HepG2 (cell line): ENCODE measurements around the gene GPR65. TPM values are rescaled to one million over a fixed set of nuclear protein-coding genes. Genes with fewer than 3 reads are reported as not detected.

Experiments
- ATF4 ChIP-seq, 2 experiments: fragments of 450-650 bp in 1 of 2; sonication (generic) in 1 of 2; formaldehyde crosslinking; IDR thresholded peaks; 2 replicates each; pipeline versions ENCODE4 v1.5.0 to v1.8.0; 2020 to 2022; ENCODE audit warnings: mild to moderate bottlenecking in 1 of 2, missing genetic modification reagents in 1 of 2
- CEBPB ChIP-seq: IDR thresholded peaks from 2 replicates; pipeline ENCODE4 v1.6.1; 2011; ENCODE audit warnings: low read depth, low read length, improper control_type of control experiment, borderline replicate concordance
- DBP ChIP-seq: sonication (generic); formaldehyde crosslinking; IDR thresholded peaks from 2 replicates; pipeline ENCODE4 v1.4.0; 2020; ENCODE audit warnings: missing genetic modification reagents; ENCODE audit errors: not compliant biosample characterization
- ETV5 ChIP-seq: IDR thresholded peaks from 2 replicates; pipeline ENCODE4 v1.6.1; 2018; ENCODE audit warnings: missing biosample characterization, missing genetic modification reagents, inconsistent platforms, borderline replicate concordance
- JUNB ChIP-seq: sonication (generic); formaldehyde crosslinking; IDR thresholded peaks from 2 replicates; pipeline ENCODE4 v1.8.0; 2022; ENCODE audit warnings: missing genetic modification reagents, mild to moderate bottlenecking, borderline replicate concordance
- MIXL1 ChIP-seq: IDR thresholded peaks from 2 replicates; pipeline ENCODE4 v1.6.1; 2016
- PBX2 ChIP-seq: IDR thresholded peaks from 2 replicates; pipeline ENCODE4 v1.6.1; 2016; ENCODE audit warnings: control low read depth
- POLR2AphosphoS5 ChIP-seq: IDR thresholded peaks from 2 replicates; pipeline ENCODE4 v1.6.1; 2012; ENCODE audit warnings: low read depth, low read length
- SAP130 ChIP-seq: IDR thresholded peaks from 2 replicates; pipeline ENCODE4 v1.6.1; 2016; ENCODE audit warnings: low read depth
- SNAPC2 ChIP-seq: sonication (generic); formaldehyde crosslinking; IDR thresholded peaks from 2 replicates; pipeline ENCODE4 v1.8.1; 2022; ENCODE audit warnings: mild to moderate bottlenecking, missing genetic modification reagents
- TCF7 ChIP-seq: sonication (generic); IDR thresholded peaks from 2 replicates; pipeline ENCODE4 v1.6.1; 2016; ENCODE audit warnings: antibody characterized with exemption, low read depth
- ZBTB38 ChIP-seq: sonication (generic); formaldehyde crosslinking; IDR thresholded peaks from 2 replicates; pipeline ENCODE4 v1.5.1; 2020; ENCODE audit warnings: mild to moderate bottlenecking, missing genetic modification reagents
- ZNF160 ChIP-seq: sonication (generic); formaldehyde crosslinking; IDR thresholded peaks from 2 replicates; pipeline ENCODE4 v1.8.0; 2022; ENCODE audit warnings: mild to moderate bottlenecking, inconsistent platforms, missing genetic modification reagents
- ZNF337 ChIP-seq: sonication (generic); formaldehyde crosslinking; IDR thresholded peaks from 2 replicates; pipeline ENCODE4 v1.5.1; 2020; ENCODE audit warnings: missing genetic modification reagents, low read depth, mild to moderate bottlenecking, borderline replicate concordance
- ZNF441 ChIP-seq: sonication (generic); formaldehyde crosslinking; IDR thresholded peaks from 2 replicates; pipeline ENCODE4 v1.7.0; 2021; ENCODE audit warnings: missing genetic modification reagents, borderline replicate concordance
- ZNF510 ChIP-seq: sonication (generic); formaldehyde crosslinking; IDR thresholded peaks from 2 replicates; pipeline ENCODE4 v1.4.0; 2020; ENCODE audit warnings: low read depth, mild to moderate bottlenecking, missing genetic modification reagents
- ZNF574 ChIP-seq: sonication (generic); formaldehyde crosslinking; IDR thresholded peaks from 2 replicates; pipeline ENCODE4 v1.4.0; 2020; ENCODE audit warnings: missing genetic modification reagents
- ZNF747 ChIP-seq: sonication (generic); formaldehyde crosslinking; IDR thresholded peaks from 2 replicates; pipeline ENCODE4 v1.8.1; 2023; ENCODE audit warnings: missing genetic modification reagents, mild to moderate bottlenecking, borderline replicate concordance
- ZSCAN22 ChIP-seq: sonication (generic); formaldehyde crosslinking; IDR thresholded peaks from 2 replicates; pipeline ENCODE4 v1.4.0; 2020; ENCODE audit warnings: mild to moderate bottlenecking, missing genetic modification reagents
- polyA plus RNA-seq, 8 experiments: library from polyadenylated mRNA; depleted of rRNA in 3 of 8; stranded (reverse) in 7 of 8; unstranded in 1 of 8; fragments of >200 nt; fragmentation: Illumina TruSeq in 4 of 8; extraction: Trizol in 4 of 8; gene quantifications; 2 replicates each; pipeline versions ENCODE4 v1.2.1 to v1.2.3, GENCODE V29; 2011 to 2016; ENCODE audit warnings: low read depth in 4 of 8, missing spikeins in 1 of 8, mixed read lengths in 1 of 8; ENCODE audit not compliant: insufficient read depth in 1 of 8
- total RNA-seq, 5 experiments: library from RNA; depleted of rRNA; stranded (reverse); fragments of >200 nt; fragmentation: Illumina TruSeq; extraction: Trizol; gene quantifications; 2 replicates each; pipeline ENCODE4 v1.2.3, GENCODE V29; 2016; ENCODE audit warnings: low read depth in 1 of 5
- TF ChIP-seq, protein P1 (sequence below): sonication (generic); formaldehyde crosslinking; IDR thresholded peaks from 2 replicates; pipeline ENCODE4 v1.8.0; 2022; ENCODE audit warnings: missing genetic modification reagents, mild to moderate bottlenecking, borderline replicate concordance
- TF ChIP-seq, protein P2 (sequence below): sonication (generic); formaldehyde crosslinking; IDR thresholded peaks from 2 replicates; pipeline ENCODE4 v1.5.0; 2020; ENCODE audit warnings: missing genetic modification reagents

Gene GPR65
- total and polyA plus RNA-seq, 2 of the 13 experiments (the other 11 are each of a cell fraction or from before 2014, with no cell fraction given) = not detected

DNA sequence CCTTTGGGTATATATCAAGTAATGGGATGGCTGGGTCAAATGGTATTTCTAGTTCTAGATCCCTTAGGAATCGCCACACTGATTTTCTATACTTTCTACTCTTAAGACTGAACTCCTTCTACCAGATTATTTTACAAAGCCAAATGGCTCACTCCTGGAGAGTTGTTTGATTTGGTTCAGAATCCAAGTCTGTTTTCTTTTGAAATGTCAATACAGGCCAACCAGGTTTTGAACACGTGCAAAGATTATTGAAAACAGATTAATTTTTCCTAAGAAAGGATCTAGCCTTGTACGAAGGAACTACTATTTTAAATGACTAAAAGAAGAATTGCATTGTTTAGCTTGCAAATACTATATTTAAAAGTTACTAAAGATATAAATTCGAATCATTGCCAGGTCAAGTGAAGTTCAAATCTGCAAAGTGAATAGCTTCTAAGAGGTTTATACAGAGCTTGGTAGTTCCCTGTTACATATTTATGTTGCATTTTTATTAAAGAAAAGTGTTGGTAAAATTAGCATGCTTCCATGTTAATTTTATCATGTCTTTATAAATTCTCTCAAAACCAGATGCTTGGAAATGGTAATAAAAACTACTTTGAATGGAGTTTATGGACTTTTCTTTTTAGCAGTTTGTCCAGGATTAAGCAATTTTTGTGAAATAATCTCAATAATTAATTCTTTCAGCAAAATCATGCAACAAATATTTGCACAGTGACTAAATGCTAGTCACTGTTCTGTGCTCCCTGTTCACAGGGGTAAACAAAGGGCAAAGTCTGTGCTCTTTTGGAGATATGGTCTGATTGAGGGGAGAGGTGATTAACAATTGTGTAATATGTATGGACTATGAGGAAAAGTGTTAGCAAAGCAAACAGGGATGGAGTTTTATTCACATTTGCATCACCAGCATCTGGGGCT is 38.9 kb downstream of the GPR65 start (continued):
- TF ChIP-seq TCF7 (peak; percentile 83), SNAPC2 (CRISPR knock-in tag) (peak; percentile 72; the same call in 1 of the 2 replicates), ZSCAN22 (CRISPR knock-in tag) (no peak), DBP (CRISPR knock-in tag) (no peak), ETV5 (CRISPR knock-in tag) (peak; percentile 70; the same call in 1 of the 2 replicates), ZNF510 (CRISPR knock-in tag) (0 out of 2 replicates have a peak, but pooled peaks have one; percentile 50), MIXL1 (peak; percentile 99), SAP130 (peak; percentile 78), ZNF747 (no peak), ATF4 (CRISPR knock-in tag; IDR thresholded peaks at IDR 0.05) (peak in 1 of 2 experiments; percentile 88; a peak in 2 of 4 replicates), JUNB (peak; percentile 85; the same call in 1 of the 2 replicates), ZBTB38 (CRISPR knock-in tag) (no peak), CEBPB (peak; percentile 96), PBX2 (CRISPR knock-in tag) (no peak), POLR2AphosphoS5 (no peak), ZNF574 (CRISPR knock-in tag) (peak; percentile 30; the same call in 1 of the 2 replicates), ZNF160 (no peak), ZNF441 (CRISPR knock-in tag) (peak; percentile 37; the same call in 1 of the 2 replicates), ZNF337 (CRISPR knock-in tag) (no peak)
- TF ChIP-seq, protein P1, sequence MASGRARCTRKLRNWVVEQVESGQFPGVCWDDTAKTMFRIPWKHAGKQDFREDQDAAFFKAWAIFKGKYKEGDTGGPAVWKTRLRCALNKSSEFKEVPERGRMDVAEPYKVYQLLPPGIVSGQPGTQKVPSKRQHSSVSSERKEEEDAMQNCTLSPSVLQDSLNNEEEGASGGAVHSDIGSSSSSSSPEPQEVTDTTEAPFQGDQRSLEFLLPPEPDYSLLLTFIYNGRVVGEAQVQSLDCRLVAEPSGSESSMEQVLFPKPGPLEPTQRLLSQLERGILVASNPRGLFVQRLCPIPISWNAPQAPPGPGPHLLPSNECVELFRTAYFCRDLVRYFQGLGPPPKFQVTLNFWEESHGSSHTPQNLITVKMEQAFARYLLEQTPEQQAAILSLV (CRISPR knock-in tag) = no peak
- TF ChIP-seq, protein P2, sequence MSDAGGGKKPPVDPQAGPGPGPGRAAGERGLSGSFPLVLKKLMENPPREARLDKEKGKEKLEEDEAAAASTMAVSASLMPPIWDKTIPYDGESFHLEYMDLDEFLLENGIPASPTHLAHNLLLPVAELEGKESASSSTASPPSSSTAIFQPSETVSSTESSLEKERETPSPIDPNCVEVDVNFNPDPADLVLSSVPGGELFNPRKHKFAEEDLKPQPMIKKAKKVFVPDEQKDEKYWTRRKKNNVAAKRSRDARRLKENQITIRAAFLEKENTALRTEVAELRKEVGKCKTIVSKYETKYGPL = peak; percentile 70; the same call in 1 of the 2 replicates
